Activated CD4-positive, alpha-beta T cell treated with anti-CD3 and anti-CD28 coated beads, Interleukin-2, Interleukin-4, amounts not matched to agents 100 ng/mL and 50 ng/mL, durations not matched to agents 16 hours and 8 hours (primary cell): ENCODE data around the gene CFB.

Source experiments
- DNase-seq: peaks from one replicate; pipeline ENCODE4 v3.0.0-alpha.2; 2020; ENCODE audit warnings: low spot score

The CFB gene

GRCh38 chr6:31948753-31949413 lies 3.0 kb downstream of the CFB start:
- DNase-seq: no peak

DNA sequence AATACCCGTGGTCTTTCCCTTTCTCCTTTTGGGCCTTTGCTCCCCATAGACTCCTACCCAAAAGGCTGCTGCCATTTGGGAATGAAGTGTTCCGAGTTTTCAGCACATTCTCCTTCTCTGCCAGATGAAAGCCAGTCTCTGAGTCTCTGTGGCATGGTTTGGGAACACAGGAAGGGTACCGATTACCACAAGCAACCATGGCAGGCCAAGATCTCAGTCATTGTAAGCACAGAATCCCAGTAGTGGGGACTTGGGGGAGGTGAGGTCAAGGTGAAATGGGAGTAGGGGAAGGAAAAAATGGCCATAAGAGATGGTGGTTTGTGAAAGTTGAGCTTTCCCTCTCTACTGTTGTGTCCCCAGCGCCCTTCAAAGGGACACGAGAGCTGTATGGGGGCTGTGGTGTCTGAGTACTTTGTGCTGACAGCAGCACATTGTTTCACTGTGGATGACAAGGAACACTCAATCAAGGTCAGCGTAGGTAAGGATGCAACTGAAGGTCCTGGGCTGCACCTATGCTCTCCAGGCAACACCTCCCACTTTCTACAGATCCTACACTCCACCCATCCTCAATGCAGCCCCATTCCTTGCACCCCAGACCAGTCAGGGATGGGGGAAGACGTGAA lies 4.1 kb downstream of the CFB start:
- DNase-seq: no peak

DNA sequence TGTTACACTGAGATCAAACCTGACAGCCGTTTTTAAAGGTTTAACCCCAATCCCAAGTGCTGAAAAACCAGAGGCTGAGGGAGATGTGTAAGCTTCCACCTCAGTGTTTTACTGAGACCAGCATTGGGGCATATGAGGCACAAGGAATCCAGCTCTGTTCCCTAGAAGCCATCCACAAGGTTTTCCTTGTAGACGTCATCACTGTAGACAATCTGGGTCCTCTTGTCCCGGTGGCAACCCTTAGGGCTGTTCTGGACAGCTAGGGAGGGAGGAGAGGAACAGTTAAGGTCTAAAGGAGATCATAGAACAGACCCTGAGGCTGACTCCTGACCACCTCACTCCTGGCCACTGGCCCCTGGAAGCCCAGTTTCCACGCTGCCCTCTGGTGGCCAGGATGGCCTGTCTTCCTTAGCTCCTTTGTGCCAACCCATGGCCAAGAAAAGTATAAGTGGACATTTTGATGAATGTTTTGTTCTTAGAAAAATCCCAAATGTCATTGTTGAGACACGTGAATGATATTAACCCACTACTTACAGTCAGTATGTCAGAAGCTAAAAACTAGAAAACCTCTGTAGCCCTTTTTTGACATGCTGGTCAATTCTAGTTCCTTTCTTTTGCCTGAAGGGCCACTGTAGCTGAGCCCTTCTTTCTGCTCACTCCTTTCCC lies 6.4 kb downstream of the CFB start:
- DNase-seq: peak; percentile 22

GRCh38 chr6:31952890-31953289 lies 7.0 kb downstream of the CFB start:
- DNase-seq: no peak

GRCh38 chr6:31954511-31954910 lies 8.6 kb downstream of the CFB start:
- DNase-seq: no peak

DNA sequence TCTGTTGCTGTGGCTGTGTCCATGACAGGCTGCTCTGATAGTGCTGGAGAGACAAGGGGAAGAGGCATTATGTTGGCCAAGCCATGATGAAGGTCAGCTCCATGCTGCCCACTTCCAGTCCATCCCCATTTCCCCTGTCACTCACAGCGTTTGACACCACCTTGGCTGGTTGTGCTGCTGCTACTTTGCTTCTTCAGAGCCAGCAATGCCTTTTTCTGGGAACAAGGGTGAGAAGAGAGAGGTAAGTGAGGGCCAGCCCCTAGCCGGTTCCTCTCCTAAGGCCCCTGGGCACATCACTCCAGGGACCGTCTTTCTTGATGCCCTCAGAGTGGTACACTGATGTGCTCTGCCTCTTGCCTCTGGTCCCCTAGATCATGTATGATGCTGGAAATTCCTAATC lies 10.9 kb downstream of the CFB start:
- no peak for DNase-seq

- DNase-seq: no peak
Observed at GRCh38 chr6:31958412-31958740, 12.5 kb downstream of the CFB start.

- peak; percentile 99 for DNase-seq
Observed at GRCh38 chr6:31958741-31959739, 13.1 kb downstream of the CFB start, which contains the start of the genes NELFE and SKIC2. TSS of gene NELFE (minus strand) at chr6:31958971. CDS start at chr6:31958446, 525 bp downstream. TSS of gene SKIC2 (plus strand) at chr6:31959175. CDS start at chr6:31959193, 18 bp downstream.

DNA sequence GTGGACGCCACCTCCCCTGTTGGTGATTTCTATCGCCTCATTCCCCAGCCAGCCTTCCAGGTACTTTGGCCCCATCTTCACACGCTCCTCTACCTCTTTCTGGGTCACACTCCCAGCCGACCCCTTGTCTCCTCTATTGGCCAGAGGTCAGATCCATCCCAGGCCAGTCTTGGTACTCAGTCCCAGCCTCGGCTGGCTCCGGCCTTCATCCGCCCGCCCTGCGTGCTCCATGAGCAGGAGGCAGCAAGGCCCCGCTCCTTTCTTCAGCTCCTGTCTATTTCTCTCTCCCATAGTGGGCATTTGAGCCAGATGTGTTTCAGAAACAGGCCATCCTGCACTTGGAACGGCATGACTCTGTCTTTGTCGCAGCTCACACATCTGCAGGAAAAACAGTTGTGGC lies 15.7 kb downstream of the CFB start:
- DNase-seq: no peak

DNA sequence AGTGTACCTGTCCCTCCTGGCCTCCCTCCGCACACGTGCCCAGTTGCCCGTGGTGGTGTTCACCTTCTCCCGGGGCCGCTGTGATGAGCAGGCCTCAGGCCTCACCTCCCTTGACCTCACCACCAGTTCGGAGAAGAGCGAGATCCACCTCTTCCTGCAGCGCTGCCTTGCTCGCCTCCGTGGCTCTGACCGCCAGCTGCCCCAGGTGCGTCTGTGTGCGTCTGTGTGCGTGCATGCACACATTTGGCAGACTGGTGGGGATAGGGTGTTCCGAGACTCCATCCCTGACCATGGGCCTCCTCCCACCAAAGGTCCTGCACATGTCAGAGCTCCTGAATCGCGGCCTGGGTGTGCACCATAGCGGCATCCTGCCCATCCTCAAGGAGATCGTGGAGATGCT lies 18.0 kb downstream of the CFB start:
- DNase-seq: no peak

GRCh38 chr6:31965700-31966099 lies 19.8 kb downstream of the CFB start:
- no peak for DNase-seq

- DNase-seq: no peak
Observed at GRCh38 chr6:31966506-31966905, 20.6 kb downstream of the CFB start.

- no peak for DNase-seq
Observed at GRCh38 chr6:31966997-31967925, 21.4 kb downstream of the CFB start.

DNA sequence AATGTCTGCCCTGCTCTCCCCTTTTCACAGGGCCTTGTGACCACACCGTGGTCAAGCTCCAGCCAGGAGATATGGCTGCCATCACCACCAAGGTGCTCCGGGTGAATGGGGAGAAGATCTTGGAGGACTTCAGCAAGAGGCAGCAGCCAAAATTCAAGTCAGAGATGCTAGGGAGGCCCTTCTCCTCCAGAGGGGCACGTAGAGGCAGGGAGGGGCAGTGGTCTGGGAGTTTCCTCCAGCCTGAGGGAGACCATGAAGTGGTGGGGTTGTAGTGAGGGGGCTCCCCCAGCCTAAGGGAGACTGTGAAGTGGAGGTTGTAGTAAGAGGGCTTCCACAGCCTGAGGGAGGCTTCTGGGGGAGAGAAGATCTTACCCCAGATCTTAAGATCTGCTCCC lies 22.0 kb downstream of the CFB start:
- DNase-seq: no peak

- DNase-seq: no peak
Observed at GRCh38 chr6:31968326-31968725, 22.4 kb downstream of the CFB start.

DNA sequence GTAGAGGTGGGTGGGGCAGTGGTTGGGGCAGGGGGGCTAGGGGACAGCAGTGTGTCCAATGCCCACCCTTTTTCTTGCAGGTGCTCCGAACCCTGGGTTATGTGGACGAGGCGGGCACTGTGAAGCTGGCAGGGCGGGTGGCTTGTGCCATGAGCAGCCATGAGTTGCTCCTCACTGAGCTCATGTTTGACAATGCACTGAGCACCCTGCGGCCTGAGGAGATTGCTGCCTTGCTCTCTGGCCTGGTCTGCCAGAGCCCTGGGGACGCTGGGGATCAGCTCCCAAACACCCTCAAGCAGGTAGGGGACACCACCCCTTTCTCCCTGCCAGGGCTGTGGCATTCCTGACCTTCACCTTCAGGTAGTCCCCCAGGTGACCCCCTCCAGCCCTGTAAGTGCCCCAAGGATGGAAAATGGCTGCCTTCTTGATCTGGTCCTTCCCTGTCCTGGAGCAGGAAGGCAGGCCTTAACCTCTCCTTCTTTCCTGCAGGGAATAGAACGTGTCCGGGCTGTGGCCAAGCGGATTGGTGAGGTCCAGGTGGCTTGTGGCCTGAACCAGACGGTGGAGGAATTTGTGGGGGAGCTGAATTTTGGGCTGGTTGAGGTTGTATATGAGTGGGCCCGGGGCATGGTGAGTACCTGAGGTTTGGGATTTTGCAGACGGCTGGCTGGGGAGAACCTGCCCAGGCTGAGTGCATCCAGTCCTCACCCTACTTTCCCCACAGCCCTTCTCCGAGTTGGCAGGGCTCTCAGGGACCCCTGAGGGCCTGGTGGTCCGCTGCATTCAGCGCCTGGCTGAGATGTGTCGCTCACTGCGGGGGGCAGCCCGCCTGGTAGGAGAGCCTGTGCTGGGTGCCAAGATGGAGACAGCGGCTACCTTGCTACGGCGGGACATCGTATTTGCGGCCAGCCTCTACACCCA lies 23.2 kb downstream of the CFB start:
- DNase-seq: no peak

DNA sequence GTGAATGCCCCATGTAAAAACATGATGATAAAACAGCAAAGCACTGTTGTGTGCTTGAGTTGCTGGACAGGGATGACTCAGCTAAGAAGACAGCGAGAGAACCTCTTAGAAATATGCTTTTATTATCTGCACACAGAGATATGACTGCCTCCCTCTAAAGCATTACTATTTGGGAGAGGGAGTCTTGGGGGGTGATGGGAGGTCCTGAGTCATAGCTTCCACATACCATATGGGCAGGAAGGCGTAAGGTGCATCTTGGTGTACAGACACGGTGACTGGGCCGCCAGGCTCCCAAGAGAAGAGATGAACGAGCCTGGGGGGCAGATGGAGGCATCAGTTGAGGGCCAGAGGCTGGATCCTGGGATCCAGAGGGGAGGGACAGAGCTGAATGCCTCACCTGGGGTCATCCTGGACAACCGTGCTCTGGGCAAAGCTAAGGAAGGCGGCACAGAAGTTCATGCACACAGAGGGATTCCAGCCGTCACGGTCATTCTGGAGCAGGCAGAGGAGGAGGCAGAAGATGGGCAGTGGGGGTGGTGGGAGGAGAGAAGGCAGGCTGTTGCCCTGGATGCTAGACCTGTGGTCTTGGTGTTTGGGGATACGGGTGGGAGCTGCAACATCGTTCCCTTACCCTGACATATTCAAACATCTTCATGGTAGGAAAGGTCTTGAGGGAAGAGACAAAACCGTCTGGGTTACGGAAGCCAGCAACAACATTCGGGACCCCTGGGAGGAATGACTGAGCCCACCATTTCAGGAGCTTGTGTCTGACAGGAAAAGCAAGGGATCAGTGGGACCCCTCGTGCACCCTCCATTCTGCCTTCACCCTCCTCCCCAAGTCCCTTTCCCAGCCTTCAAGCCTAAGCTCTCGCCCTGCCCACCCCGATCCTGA lies 24.1 kb downstream of the CFB start:
- DNase-seq: no peak

GRCh38 chr6:31970604-31971271 lies 24.8 kb downstream of the CFB start:
- no peak for DNase-seq
